GM06990 (cell line): ENCODE measurements around the gene DCHS1.
"Not testable (repeated sequence)": the region's sequence is repeated elsewhere in the genome, so short reads cannot be mapped to it uniquely, and the experiment has no call there.

Experiments used
- DNase-seq: peaks from one replicate; pipeline ENCODE4 v3.0.0-alpha.2; 2011; ENCODE audit not compliant: insufficient read length; ENCODE audit errors: extremely low read depth
- H3K27me3 ChIP-seq: replicated peaks from 2 replicates; pipeline ENCODE4 v1.6.0; 2011; ENCODE audit warnings: low read length; ENCODE audit not compliant: control insufficient read depth, insufficient read depth
- H3K36me3 ChIP-seq: 2 replicates; pipeline ENCODE4 v1.5.1; 2011; ENCODE audit warnings: low read length; ENCODE audit not compliant: control insufficient read depth, insufficient read depth
- H3K4me3 ChIP-seq: replicated peaks from 2 replicates; pipeline ENCODE4 v1.5.1; 2011; ENCODE audit warnings: low read depth, mild to moderate bottlenecking, control low read depth, low read length
- CTCF ChIP-seq: IDR thresholded peaks from 2 replicates; pipeline ENCODE4 v1.5.1; 2011; ENCODE audit warnings: low read length, control low read depth, mild to moderate bottlenecking, inconsistent platforms; ENCODE audit not compliant: insufficient read depth, poor library complexity, severe bottlenecking

The DCHS1 gene

GRCh38 chr11:6655790-6656583 is at the start of gene DCHS1:
Gene DCHS1, minus strand, starts transcription at chr11:6655809. Its CDS starts 14,196 bp downstream, at chr11:6641613.
- H3K27me3 ChIP-seq = peaks cover 5% of the 10 kb centered on the region
- no peaks in the 10 kb centered on the region for H3K36me3 ChIP-seq
- TF ChIP-seq CTCF = no peak
- no peak for DNase-seq
- no peak within 1 kb of the TSS for H3K4me3 ChIP-seq

- peak; percentile 50 for TF ChIP-seq CTCF
- H3K4me3 ChIP-seq = no peak overlapping the region
- peaks cover 1% of the 10 kb centered on the region; the same call in 1 of the 2 replicates for H3K36me3 ChIP-seq
- H3K27me3 ChIP-seq = no peaks in the 10 kb centered on the region
- no peak for DNase-seq
Measured at GRCh38 chr11:6703247-6704063, 47.8 kb upstream of the DCHS1 start.

DNA sequence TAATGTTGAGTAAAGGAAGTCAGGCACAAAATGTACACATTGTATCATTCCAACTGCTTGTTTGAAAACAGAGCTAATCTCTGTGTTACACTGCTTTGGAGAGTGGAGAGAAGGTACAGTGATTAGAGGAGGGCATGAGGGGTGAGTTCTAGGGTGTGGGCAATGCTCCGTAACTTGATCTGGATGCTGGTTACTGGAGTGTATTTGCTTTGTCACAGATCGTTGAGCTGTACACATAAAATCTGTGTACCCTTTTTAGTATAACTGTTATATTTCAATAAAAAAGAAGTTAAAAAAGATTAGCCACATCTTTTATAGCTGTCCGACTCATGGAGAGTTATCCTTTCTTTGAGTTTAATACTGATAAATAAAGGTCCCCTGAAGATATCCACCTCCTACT is 46.3 kb upstream of the DCHS1 start:
- not testable (repeated sequence) for H3K36me3 ChIP-seq, H3K4me3 ChIP-seq, DNase-seq, H3K27me3 ChIP-seq

- DNase-seq = no peak
- TF ChIP-seq CTCF = no peak
- Histone ChIP-seq H3K27me3 (no peaks in the 10 kb centered on the region), H3K36me3 (no peaks in the 10 kb centered on the region), H3K4me3 (no peak overlapping the region)
Measured at GRCh38 chr11:6695377-6695776, 39.8 kb upstream of the DCHS1 start.

DNA sequence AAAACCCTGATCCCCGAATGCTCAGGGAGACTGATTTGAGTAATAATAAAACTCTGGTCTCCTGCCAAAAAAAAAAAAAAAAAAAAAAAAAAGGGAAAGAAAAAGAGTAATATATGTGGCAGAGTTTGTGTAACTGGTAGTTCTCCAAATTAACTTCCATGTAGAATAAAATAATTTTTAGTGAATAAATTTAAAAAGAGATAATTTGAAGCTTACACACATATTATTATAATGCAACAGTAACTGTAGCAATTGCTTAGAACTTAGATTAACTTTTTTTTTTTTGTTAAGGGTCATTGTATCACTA is 38.6 kb upstream of the DCHS1 start:
- Histone ChIP-seq H3K36me3 (no peaks in the 10 kb centered on the region), H3K4me3 (no peak overlapping the region), H3K27me3 (no peaks in the 10 kb centered on the region)
- no peak for TF ChIP-seq CTCF
- DNase-seq = no peak
